Measurements from ENCODE around the gene SP1.
"Not testable (repeated sequence)": the region's sequence is repeated elsewhere in the genome, so short reads cannot be mapped to it uniquely, and the experiment has no call there.

The SP1 gene

DNA sequence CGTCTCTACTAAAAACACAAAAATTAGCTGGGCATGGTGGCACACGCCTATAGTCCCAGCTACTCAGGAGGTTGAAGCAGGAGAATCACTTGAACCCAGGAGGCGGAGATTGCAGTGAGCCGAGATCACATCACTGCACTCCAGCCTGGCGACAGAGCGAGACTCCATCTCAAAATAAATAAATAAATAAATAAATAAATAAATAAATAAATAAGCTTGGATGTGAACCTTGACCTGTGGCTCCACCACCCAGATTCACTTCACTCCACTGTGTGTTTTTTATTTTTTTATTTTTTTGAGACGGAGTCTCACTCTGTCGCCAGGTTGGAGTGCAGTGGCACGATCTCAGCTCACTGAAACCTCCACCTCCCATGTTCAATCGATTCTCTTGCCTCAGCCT is 18.3 kb upstream of the SP1 start:
- not testable (repeated sequence) for DNase-seq

DNA sequence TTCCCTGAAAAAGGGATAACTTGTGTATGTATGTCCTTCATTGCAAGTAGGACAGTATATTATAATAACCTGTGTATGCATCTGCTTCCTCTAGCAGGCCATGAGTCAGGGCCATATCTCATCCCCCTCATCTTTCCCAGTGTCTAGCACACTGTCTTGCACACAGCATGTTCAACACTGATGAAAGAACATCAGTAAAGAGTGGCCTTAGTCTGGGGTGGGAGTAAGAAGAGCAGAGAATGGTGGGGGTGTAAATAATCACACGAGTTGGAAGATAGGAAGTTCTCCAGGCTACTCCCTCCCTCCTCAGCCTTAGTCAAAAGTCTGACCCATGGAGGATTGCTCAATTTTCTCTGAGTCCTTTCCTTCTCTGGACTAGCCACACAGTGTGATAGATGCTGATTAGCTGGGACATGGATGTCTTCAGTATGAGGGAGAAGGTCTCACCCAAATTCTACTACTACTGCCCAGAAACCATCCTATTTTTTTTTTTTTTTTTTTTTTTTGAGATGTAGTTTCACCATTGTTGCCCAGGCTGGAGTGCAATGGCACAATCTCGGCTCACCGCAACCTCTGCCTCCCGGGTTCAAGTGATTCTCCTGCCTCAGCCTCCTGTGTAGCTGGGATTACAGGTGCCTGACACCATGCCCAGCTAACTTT is 14.6 kb upstream of the SP1 start:
- DNase-seq: no peak

DNA sequence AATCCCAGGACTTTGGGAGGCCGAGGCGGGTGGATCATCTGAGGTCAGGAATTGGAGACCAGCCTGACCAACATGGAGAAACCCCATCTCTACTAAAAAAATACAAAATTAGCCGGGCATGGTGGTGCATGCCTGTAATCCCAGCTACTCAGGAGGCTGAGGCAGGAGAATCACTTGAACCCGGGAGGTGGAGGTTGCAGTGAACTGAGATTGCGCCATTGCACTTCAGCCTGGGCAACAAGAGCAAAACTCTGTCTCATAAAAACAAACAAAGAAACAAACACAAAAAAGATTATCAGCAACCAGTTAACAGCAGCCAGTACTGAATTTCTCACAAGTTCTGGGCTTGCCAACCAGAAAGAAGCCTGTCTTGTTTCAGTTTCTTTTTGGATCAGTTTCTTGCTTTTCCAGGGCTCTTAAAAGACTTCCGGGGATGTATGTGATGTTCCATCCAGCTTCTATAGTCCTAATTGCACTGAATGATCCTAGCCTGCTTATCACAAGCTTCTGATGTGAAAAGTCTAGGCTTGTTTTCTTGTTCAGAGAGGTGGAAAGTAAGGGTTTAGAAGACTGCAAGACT is 6.3 kb upstream of the SP1 start:
- not testable (repeated sequence) for DNase-seq

DNA sequence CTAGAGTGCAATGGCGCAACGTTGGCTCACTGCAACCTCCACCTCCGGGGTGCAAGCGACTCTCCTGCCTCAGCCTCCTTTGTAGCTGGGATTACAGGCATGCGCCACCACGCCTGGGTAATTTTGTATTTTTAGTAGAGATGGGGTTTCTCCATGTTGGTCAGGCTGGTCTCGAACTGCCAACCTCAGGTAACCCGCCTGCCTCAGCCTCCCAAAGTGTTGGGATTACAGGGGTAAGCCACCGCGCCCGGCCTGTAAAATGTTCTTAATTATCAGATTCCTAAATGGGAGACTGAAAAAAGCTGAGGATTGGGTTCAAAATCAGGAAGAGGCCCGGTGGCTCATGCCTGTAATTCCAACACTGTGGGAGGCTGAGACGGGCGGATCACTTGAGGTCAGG is 5.7 kb upstream of the SP1 start:
- DNase-seq: not testable (repeated sequence)

DNA sequence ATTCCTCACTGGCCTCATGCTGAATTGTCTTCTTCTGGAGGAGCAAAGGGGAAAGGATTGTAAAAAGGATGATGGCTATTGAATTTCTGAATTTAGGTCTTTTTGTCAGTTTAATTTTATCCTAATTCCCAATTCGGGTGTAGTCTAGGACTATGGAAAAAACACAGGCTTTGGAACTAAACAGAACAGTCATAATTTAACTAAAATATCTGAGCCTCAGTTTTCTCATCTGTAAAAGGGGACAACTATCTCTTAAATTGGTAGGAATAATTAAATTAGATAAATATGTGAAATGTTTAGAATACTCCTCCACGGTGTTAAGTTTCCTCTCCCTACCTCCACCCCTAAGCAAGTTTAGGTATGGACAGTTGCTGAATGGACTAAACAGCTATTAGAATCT is 3.2 kb upstream of the SP1 start:
- DNase-seq: no peak

DNA sequence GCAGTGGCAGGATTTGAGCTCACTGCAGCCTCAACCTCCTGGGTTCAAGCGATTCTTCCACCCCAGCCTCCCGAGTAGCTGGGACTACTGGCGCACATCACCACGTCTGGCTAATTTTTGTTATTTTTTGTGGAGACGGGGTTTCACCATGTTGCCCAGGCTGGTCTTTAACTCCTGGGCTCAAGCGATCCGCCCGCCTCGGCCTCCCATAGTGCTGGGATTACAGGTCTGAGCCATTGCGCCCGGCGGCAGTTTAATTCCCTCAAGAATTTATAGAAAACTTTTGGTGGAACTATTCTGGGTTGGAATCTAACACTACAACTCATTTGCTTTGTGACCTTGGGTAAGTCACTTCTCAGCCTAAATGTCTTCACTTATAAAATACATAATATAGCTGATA is 1.8 kb upstream of the SP1 start:
- DNase-seq: no peak

DNA sequence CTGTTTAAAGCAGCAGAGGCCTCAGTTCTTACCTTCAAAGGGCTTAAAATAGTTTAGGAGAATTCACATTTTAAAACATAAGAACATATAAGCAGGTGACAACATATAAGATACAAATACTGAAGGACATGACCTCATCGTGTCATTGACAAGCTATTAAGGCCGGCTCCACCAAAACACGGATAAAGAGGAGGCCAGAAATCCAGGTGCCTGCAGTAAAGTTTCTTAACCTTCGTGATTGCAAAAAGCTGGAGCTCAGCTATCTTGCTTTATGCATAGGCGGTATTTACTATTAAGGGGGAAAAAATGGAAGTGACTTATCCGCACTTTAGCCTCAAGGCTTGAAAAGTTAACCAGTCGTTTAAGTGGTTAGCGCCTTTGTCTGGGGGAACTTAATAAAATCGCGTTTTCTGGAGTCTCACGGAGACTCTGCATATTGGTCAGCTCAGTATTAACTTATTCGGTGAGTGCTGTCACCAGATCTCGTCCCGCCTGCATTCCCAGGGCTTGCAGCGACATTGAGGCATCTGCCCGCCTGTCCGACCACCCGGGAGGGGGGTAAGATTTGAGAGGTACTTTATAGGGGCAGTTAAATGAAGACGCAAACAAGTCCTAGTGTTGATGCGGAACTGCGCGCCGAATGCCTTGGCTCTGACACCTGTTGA is 1.1 kb upstream of the SP1 start:
- peak in 1 of 2 experiments; percentile 24 for DNase-seq

DNA sequence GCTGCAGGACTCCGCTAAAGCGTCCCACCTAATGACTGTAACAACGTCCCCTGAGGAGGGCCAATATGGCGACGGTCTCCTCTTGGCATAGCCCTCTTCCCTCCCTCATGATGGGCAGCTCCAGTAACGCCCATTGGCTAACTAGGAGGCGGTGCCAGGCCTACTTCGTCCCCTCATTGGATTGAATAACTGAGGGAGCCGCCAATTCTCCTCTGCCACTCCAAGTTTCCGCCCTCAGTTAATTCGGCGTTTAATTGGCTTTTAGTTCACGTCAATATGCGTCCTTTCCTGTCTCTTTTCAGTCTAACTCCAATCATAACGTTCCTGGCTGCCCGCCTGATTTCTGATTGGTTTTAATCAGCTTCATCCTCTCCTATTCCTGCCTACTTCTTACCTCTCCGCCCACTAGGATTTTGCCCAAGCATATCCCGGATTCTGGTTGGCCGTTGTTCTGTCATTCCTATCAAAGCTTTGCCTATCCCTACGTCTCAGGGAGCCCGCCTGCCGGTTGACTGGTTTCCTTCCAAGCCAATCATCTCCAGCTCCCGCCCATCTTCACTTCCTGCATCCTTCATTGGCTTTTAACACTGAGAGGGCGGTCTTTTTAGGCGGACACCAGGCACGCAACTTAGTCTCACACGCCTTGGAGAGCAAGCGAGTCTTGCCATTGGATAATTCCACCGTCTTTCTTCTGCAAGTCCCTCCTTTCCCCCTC is 430 bp upstream of the SP1 start:
- peak; percentile 100 for DNase-seq

DNA sequence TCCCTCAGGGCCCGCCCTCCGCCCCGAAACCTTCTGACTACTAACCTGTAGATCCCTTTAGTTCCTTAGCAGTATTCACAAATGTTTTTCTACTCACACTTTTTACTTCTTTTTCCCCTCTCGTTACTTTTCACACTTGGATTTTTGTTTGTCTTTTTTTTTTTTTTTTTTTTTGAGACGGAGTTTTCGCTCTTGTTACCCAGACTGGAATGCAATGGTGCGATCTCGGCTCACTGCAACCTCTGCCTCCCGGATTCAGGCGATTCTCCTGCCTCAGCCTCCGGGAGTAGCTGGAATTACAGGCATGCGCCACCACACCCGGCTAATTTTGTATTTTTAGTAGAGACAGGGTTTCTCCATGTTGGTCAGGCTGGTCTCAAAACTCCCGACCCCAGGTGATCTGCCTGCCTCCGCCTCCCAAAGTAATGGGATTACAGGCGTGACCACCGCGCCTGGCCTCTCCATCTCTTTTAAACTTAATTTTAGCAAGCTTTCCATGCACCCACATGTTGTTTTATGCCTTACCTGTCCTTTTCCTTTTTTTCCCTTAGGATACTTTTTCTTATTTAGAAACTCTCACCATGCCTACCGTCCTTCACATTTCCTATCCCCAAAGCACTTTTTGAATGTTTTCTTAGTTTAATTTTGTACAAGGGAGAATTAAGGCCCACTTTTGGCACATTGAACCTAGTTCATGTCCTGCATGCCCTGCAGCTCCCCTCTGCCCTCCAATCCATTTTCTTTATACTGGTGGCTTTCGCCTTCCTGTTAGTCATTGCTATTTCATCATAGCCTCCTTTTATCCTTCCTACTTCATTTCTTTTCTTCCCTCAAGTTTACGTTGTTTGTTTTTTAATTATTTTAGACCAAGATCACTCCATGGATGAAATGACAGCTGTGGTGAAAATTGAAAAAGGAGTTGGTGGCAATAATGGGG is 1.1 kb downstream of the SP1 start:
- DNase-seq: no peak

DNA sequence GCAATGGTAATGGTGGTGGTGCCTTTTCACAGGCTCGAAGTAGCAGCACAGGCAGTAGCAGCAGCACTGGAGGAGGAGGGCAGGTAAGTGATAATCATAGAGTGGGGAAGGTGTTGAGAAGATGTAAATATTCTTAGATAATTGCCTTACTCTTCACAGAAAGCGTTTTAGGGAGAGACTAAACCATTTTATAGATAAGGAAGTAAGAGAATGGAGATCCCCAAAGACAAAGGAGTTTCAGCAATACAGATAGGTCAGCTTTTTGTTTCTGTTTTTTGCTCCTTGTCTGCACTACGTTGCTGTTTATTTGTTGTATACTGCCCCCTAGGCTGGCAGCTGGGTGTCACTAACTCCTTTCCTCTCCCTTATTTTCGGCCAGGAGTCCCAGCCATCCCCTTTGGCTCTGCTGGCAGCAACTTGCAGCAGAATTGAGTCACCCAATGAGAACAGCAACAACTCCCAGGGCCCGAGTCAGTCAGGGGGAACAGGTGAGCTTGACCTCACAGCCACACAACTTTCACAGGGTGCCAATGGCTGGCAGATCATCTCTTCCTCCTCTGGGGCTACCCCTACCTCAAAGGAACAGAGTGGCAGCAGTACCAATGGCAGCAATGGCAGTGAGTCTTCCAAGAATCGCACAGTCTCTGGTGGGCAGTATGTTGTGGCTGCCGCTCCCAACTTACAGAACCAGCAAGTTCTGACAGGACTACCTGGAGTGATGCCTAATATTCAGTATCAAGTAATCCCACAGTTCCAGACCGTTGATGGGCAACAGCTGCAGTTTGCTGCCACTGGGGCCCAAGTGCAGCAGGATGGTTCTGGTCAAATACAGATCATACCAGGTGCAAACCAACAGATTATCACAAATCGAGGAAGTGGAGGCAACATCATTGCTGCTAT is 2.0 kb downstream of the SP1 start:
- peak; percentile 41 to 55 for DNase-seq

DNA sequence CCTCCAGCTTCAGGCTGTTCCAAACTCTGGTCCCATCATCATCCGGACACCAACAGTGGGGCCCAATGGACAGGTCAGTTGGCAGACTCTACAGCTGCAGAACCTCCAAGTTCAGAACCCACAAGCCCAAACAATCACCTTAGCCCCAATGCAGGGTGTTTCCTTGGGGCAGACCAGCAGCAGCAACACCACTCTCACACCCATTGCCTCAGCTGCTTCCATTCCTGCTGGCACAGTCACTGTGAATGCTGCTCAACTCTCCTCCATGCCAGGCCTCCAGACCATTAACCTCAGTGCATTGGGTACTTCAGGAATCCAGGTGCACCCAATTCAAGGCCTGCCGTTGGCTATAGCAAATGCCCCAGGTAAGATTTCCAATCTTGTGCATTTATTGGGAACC is 3.3 kb downstream of the SP1 start:
- no peak for DNase-seq

DNA sequence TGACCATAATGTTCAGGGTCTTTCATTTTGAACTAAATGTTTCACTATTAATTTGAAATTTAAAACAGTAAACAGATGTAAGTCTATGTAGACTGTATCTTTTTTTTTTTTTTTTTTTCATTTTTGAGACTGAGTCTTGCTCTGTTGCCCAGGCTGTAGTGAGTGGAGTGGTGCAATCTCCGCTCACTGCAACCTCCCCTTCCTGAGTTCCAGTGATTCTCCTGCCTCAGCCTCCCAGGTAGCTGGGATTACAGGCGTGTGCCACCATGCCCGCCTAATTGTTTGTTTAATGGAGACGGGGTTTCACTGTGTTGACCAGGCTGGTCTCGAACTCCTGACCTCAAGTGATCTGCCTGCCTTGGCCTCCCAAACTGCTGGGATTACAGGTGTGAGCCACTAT is 6.4 kb downstream of the SP1 start:
- DNase-seq: not testable (repeated sequence)

DNA sequence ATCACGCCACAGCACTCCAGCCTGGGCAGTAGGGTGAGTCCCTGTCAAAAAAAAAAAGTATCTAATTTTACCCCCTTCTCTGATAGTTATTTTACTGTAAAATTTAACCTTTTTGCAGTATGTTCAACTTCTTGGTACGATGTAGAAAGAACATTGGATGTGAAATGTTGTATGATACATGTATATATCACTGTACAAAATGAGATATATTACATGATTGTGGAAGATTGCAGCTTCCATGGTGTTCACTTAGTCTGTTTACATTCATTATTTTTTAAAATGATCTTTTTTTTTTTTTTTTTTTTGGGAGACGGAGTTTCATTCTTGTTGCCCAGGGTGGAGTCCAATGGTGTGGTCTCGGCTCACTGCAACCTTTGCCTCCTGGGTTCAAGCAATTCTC is 9.0 kb downstream of the SP1 start:
- no peak for DNase-seq

DNA sequence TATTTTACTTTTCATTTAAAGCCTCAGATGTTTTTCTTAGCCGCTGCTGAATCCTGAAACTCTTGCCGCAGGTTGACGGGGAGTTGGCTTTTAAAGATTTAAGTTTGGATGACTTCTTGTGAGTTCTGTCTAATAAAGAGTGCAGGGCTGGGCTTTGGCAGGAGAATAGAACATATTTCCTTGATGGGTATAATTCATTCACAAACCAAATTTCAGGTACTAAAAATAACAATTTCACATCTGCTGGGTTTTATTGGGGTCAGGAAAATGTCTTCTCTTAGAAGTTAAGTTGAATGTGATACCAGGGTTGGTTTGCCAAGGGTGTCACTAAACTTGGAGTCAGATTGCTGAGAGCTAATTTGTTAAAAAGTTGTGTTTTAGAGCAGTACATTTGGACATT is 9.7 kb downstream of the SP1 start:
- DNase-seq: no peak

DNA sequence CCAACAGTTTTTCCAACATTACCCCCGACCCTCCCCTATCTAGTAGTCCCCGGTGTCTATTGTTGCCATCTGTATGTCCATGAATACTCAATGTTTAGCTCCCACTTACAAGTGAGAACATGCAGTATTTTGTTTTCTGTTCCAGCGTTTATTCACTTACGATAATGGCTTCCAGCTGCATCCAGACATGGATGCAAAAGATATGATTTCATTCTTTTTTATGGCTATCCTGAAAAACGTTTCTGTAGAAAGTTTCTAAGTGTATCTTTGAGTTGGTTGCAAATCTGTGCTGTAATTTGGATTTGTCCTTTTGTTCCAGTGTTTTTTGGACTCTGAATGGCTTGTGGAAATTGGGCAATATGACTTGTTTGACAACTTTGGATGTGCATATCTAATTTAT is 11.7 kb downstream of the SP1 start:
- no peak for DNase-seq

DNA sequence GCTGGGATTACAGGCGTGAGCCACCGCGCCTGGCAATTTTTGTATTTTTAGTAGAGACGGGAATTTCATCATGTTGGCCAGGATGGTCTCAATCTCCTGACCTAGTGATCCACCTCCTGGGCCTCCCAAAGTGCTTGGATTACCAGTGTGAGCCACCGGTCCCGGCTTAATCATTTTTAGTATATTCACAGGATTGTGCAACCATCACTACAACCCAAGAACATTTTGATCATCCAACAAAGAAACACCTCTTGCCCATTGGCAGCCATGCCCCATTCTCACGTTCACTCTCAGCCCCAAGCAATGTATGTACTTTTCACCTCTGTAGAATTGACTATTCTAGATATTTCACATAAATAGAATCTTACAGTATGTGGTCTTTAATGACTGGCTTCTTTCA is 19.9 kb downstream of the SP1 start:
- DNase-seq: no peak

DNA sequence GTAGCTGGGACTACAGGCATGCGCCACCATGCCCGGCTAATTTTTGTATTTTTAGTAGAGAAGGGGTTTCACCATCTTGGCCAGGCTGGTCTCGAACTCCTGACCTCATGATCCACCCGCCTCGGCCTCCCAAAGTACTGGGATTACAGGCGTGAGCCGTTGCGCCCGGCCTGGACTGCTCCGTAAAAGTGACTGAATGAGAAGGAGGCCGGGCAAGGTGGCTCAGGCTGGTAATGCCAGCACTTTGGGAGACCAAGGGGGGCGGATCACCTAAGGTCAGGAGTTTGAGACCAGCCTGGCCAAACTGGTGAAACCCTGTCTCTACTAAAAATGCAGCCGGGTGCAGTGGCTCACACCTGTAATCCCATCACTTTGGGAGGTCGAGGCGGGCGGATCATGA is 22.4 kb downstream of the SP1 start:
- DNase-seq: not testable (repeated sequence)

DNA sequence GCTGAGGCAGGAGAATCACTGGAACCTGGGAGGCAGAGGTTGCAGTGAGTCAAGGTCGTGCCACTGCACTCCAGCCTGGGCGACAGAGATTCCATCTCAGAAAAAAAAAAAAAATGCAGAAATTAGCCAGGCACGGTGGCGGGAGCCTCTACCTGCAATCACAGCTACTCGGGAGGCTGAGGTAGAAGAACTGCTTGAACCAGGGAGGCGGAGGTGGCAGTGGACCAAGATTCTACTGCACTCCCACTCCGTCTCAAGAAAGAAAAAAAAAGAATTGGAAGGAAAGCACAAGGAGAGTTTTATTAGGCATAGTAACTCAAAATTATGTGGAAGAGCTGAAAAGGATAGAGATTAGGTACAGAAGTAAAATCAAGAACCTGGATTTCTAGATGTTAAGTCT is 22.9 kb downstream of the SP1 start:
- no peak for DNase-seq

DNA sequence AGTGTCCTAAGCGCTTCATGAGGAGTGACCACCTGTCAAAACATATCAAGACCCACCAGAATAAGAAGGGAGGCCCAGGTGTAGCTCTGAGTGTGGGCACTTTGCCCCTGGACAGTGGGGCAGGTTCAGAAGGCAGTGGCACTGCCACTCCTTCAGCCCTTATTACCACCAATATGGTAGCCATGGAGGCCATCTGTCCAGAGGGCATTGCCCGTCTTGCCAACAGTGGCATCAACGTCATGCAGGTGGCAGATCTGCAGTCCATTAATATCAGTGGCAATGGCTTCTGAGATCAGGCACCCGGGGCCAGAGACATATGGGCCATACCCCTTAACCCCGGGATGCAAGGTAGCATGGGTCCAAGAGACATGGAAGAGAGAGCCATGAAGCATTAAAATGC is 31.0 kb downstream of the SP1 start:
- no peak for DNase-seq

DNA sequence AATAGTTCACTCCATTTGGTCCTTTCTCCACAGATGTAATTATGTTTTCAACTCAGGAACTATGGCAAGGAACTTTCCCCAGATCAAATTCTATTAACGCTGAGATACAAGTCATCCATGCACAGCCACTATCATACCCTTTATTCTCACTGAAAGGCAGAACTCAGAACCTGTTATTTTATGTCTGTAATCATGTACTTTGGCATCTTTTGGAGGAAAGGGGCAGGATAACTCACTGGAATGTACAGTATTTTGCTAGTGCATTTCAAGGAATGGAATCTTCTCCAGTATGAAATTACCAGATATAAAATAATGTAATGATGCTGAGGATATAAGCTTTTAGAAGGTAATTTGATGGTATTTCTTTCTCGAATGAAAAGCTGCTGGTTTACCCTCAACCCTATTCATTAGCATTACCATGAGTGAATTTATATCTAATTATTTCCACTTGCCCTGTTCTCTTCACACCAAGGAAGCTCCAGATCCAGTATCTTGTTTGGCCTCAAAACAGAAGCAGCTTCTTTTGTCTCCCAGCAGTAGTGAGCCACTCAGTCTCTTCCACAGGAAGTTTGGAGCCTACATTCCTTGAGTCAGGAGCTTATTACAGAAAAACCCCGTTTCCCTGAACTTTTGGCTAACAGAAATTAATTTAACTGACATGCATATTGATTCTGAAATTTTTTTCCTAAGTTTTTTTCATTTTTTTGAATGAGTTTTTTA is 33.7 kb downstream of the SP1 start:
- DNase-seq: no peak
